Midbrain (tissue), 1 donor: ENCODE results near the gene CBX8.
A peak's percentile ranks its signal among the peaks of the same experiment; 100 is the strongest.

Experiments
- DNase-seq: peaks from one replicate; lab custom pipeline; 2025; lab: John Stamatoyannopoulos, UW

CBX8 gene

DNA sequence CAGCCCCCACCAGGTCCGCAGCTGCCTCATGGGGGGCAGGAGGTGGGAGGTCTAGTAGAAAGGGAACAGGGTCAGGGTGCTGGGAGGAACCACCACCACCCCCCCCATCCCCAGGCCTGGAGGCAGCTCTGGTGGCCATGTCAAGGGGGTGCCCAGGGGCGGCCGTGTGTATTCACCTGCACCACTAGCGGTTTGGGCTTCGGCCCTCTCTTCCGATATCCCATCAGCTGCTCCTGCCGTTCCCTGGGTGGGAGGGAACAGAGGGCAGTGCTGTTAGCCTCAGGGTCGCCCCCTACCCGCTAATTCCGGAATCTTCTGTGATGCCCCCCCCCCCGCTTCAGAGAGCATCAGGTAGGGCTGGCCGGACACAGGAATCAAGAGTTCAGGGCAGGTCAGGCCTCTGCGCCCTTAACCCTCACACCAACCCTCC lies 38.6 kb upstream of the CBX8 start:
- DNase-seq: no peak

DNA sequence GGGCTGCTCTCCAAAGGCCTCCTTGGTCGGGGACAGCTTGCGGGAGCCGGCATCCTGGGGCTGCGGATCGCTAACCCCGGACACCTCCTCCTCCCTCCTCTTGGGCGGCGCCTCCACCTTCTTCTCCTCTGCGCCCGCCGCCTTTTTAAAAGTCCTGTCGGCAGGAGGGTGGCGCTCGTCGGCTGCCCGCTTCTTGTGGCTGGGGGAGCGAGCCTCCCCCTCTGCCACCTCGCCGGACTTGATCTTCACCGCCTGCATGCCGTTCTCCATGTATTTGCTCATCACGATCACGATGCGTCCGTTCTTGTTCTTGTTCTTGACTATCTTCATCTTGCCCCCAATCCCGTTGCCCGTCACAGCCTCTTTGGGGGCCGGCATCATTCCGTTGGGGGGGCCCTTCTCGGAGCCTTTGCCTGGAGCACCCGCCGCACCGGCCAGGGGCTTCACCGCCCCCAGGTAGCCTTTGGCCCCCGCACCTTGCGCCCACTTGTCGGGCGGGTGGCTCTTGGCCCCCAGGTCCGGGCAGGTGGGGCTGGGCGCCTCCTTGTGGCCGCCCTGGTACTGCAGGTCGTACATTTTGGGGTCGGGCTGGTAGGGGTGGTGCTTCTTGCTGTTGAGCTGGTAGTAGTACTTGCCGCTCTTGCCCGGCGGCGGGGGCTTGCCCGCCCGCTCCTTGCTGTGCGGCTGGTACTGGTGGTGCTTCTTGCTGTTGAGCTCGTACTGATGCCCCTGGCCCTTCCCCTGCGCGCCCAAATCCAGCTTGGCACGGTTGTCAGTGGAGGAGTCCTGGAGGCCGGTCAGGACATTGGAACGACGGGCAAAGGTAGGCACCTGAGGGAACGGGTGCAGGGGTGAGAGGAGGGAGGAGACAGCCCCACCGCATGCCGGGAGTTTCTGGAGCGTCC lies 37.9 kb upstream of the CBX8 start:
- no peak for DNase-seq

DNA sequence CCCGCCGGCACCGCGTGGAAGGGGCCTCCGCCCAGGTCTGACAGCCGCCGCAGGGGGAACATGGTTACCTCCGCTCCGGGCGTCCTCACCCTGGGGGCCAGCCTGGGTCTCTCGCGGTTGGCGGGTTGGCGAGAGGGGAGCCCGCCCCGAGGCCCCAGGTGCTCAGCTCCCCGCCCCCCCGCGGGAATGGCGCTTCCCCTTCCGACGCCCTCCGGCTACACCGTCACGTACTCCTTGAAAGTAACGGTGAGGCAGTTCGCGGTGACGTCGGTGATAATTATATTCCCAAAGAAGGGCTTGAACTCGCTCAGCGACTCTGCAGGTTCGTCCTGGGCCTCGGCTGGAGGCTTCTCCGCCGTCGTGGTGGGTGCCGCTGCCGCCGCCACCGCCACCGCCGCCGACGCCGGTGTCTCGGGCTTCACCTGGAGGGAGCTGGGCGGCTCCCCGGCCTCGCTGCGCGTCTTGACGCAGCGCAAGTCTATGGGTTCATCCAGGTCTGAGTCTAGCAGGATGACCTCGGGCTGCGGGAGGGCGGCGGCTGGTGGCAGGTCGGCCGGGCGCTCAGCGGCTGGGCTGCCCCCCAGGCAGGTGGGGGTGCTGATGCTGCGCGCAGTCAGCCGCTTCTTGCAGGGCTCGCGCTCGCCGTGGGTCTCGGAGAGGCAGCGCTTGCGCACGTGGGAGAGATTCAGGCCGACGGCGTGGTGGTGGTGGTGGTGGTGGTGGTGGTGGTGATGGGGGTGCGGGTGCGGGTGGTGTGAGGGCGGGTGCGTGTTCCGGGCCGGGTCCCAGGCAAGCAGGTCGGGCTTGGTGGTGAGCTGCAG lies 37.1 kb upstream of the CBX8 start:
- DNase-seq: no peak

DNA sequence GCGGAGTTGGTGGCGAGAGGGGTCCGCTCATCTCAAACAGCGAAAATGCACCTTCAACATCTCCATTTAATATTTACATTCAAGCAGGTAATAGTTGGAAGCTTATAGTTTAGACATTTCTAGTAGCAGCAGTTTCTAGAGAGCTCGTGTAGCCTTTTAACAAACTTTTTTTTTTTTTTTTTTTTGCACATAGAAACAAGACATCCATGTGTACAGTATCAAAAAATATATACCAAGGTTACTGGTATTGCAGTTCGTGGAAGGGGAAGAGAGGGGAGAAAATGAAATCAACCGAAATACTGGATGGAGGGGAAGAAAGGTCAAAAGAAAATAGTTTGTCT lies 36.2 kb upstream of the CBX8 start:
- no peak for DNase-seq

DNA sequence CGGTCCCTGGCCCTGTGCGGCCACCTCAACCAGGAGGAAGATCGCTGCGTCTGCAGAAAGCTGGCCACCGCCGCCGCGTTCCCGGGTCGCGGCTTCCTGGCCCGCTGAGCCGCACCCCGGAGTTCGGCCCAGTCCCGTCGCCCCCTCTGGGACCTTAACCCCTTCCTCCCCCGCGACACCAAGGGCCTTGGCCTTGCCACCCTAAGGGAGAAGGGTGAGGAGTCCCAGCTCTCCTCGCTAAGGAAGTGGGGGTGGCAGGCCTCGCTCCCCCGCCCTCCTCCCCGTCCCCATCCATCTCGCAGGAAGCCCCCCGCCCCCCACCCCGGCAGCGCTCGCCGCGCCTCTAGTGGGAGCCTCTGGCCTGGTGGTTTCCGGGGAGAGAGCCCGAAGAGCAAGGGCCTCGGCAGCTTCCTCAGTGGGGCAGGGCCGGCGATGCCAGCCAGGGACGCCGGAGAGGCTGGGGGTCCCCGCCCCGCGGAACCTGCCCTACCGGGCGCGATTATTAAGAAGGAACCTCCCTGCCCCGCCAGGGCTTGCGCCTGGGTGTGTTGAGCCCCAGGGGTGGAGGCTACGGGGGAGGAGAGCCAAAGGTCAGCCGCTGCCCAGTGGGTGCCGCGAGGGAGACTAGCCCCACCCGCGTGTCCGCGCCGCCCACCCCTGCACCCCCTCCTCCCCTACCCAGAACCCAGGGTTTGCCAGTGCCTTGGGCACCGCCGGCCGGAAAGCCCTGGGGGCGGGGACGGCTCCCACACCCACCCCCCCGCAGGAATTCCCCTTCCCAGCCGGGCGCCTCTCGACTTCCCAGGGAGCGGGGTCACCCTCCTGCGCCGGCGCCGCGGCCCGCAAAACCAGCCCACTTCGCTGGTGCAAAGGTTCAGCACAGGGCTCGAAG lies 35.6 kb upstream of the CBX8 start:
- no peak for DNase-seq

DNA sequence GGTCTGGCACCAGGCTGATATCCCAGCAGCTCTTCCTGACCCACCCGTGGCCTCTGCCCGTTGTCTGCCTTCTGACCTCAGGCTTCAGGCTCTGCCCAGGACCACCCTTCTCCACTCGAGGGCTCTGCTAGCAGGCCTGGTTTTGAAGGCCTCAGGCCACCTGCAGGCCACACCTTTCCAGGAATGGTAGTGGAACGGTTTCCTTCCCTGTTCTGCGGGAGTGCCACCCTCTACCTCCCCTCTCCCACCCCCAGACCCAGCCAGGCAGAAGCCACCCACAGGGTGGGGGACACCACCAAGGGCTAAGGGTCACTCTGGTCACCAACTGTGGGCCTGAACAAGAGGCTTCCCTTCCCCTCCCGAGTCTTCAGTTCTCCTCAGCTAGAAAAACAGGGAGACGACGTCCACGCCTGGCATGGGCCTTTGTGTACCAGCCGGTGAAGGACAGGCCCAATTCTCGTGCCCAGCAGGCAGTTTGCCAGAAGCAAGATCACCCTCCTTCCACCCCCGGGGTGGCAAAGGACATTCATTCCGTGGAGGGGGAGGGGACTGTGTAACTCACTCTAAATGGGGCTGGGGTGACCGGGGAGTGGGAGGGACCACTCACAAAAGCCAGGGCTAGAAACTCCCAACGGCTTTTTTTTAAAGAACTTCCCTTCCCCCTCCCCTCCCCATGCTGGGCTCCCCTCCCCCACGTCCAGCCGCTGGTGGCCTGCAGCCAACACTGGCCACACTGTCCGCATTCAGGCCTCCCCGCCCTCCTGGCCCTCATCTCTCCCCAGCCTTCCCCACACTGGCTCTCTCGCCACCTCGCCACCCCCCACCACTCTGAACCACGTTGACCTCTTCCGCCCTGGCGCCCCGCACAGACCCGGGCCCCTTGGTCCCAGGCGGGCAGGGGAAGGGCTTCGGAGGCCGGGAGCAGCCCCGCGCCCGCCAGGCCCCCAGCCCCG lies 34.7 kb upstream of the CBX8 start:
- peak; percentile 81 for DNase-seq

DNA sequence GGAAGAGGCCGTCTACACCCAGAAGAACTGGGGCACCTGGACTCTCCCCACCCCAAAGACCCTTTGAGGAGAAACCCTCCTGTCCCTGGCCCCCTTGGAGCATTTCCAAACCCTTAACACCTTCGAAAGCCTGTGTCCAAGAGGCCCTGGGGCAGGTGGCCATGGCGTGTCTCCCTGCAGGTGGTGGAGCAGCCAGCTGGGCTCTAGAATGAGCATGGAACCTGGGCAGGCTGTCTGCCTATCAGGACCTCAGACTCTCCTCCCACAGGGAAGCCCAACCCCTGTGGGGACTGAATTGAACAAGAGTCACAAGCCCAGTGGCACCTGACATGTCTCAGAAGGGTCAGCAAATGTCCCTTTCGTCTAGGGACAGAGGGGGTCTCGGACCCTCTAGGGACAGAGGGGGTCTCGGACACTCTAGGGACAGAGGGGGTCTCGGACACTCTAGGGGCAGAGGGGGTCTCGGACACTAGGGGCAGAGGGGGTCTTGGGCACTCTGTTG lies 33.9 kb upstream of the CBX8 start:
- no peak for DNase-seq

DNA sequence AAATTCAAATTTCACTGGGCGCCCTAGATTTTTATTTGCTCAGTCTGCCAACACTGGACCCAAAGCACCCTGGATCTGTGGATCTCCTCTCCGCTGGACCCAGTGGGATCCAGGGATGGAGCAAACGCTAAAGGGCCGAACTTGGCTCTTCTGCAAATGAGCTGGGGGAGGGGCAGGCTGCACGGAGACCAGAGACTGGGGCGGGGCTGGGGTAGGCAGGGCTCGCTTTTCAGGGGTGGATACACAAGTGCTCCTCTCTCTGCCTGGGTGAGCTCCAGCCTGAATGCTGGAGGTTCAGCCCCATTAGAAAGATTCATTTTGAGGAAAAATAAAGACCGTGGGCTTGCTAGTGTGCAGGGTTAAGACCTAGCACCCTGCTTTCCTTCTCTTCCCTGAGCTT lies 33.4 kb upstream of the CBX8 start:
- no peak for DNase-seq

DNA sequence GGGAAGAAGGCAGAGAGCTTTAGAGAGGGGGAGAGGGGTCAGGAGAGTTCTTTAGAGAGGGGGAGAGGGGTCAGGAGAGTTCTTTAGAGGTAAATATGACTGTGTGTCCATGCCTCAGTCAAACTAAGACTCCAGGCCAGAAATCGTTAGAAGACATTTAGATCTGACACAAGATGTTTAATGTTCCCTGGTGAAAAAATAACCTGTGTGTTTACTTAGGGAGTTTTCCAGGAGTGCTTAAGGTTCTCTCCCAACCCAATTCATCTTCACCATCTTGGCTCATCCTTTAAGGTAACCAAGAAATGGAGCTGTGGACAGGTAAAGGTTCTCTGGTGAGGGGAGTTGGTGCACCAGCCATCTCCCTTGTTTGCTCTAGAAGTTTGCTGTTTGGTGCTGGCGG lies 32.6 kb upstream of the CBX8 start:
- no peak for DNase-seq

DNA sequence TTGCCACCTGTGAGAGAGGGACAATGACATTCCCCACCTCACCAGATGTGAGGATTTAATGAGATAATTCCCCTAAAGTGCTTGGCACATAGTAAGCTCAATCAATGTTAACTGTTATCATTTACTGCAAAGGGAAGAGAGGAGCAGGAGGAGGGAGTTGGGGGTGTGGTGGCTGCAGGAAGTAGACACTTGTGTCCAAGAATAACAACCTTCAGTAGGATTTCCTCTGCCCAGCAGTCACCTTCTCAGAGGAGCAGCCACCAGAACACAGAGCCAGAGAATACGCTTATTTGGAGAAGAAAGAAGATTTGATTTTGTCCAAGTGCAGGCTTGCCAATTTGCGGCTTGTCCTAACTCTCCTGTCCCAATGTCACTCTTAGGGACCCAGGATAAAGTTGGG lies 32.1 kb upstream of the CBX8 start:
- DNase-seq: no peak

DNA sequence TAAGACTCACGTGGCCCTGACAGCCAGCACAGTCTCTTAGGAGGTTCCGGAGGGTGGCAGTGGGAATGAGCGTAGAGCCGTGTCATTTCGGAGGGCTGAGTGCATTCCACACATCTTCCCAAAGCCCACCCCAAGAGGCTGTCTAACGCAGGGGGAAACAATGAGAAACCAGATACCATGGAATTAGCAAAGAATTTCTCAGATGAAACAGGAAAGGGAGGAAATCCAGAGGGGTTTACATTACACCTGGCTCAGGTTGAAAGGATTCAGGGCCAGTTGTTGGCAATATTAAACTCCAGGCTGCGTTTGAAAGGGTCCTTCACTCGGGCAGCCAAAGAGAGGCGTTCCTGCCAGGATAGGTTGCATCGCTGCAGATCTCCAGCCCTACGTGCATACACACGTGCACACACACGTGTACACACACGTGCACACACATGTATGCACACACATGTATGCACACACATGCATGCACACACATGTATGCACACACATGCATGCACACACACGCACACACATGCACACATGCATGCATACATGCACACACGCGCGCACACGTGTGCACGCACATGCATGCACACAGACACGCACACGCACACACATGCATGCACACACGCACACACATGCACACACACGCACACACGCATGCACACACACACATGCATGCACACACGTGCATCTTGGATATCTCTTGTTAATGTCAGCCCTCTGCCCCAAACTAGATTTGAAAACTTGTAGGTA lies 30.1 kb upstream of the CBX8 start:
- DNase-seq: no peak

DNA sequence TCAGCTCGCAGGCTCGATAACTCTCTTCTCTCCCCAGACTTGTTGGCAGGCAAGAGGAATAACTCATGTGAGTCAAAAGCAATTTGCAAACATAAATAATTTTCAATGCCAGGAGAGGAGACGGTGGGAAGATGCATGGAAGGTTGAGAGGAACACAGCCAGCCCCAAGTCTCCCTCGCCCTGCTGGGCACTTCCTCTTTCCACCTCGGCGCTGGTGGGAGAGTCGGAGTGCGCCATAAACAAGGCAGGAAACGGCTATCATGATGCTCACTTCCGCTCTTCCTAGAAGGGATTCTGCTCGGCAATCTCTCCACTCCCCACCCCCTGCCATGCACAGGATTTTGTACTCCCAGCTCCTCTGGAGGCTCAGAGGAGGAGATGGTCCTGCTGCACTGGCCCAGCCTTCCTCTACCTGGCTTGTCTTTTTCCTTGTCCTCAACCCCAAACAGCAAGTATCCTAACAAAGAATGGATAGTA lies 29.4 kb upstream of the CBX8 start:
- no peak for DNase-seq

DNA sequence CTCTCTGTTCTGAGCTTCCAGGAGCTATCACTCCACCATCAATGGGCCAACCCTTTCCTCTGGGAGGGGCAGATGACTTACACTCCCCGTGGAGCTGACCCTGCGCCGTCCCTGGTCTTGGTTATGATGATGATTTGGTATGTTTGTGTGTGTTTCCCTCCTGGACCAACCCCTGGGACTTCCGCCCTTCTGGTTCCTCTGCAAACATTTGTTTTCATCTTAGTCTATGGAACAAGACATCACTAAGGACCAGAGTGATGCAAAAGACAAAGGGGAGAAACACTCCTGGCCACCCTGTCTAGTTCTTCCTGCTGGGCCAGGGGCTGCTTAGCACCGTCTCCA lies 28.7 kb upstream of the CBX8 start:
- no peak for DNase-seq

DNA sequence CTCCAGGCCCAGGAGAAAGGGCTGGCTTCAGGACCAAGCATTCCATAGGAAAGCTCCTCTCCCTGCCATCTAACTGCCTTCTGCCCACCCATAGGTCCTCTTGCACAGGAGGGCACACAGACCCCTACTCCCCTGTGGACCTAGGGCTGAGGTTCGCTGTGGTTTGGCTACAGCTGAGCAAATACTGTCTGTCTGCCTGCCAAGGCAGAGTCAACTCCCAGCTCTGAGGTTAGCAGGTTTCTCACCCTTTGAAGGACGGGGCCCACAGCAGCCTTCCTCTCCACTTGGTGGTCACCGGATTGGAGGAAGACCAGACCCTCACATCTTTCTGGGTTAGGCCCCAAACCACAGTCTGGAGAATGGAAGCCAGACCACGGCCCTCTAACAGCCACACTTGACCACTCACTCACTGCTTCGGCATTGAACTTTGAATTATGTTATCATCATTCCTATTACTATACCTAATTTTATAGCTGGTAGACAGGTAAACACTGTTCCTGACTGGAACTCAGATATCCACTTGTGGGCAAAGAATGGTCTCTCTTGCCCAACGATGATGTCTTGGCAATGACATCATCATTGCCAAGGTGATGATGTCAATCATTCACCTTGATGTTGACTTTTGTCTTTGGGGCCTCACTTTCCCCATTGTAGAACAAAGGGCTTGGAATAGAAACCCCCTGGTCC lies 28.2 kb upstream of the CBX8 start:
- DNase-seq: no peak

DNA sequence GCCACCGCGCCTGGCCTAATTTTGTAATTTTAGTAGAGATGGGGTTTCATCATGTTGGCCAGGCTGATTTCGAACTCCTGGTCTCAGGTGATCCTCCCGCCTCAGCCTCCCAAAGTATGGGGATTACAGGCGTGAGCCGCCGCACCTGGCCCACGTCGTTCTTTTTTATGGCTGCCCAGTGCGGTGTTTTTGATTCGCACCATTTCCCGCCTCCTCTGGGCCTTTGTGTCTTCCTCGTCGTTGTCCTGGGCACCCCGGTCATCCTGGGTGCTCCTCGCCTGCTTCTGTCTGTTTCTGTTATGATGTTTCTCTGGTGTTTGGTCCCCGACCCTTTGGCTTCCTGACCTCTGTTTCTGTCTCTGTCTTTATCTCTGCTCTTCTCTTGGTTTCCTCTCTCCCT lies 27.4 kb upstream of the CBX8 start:
- DNase-seq: no peak

DNA sequence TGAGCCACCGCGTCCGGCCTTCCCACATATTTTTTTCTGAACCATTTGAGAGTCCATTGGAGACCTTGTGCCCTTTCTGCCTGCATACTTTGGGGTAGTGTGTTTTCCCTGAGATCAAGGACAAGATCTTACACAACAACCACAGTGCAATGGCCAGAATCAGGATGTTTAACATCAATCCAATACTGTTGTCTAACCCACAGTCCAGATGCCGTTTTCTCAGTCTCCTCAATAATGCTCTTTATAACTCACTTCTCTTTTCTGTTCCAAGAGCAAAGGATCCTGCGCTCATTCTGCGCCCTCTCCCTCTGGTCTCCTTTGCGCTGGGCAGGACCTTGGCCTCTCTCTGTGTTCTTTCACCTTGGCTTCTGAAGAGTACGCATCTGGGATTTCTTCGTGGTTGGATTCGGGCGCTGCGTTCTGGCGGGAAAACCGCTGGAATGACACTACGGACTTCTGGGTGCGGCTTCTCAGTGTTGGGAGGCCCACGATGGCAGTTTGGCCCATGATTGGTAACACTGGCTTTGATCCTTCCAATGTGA lies 25.8 kb upstream of the CBX8 start:
- no peak for DNase-seq

DNA sequence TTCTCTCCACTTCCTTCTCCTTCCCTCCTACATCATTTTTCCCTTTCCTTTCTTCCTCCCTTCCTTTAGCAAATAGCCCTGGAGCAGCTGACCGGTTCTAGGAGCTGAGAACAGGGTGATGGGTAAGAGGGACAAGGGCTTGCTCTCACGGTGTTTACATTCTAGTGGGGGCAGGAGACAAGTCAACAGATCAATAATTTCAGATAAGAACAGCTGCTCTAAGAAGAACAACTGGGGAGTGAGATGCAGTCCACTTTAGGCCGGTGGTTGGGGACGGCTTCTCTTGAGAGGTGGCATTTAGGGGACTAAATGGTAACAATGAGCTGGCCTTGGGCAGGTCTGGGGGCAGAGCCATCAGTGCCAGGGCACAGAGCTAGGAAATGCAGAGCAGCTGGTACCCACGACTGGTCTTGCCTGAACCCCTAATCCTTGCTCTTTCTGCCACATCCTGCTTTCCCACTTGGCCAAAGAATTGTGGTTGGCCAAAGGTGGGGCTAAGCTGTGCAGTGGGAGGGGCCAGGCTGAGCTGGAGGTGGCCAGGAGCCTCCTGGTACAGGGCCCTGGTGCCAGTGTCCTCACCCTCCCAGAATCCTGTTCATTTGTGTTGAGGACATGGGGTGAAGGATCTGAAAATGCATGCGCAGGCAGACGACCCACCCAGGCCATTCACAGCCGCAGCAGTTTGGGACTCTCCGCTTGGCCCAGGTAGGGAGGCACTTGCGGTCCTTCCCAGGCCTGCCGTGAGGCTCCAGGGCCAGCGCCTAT lies 24.6 kb upstream of the CBX8 start:
- DNase-seq: no peak

DNA sequence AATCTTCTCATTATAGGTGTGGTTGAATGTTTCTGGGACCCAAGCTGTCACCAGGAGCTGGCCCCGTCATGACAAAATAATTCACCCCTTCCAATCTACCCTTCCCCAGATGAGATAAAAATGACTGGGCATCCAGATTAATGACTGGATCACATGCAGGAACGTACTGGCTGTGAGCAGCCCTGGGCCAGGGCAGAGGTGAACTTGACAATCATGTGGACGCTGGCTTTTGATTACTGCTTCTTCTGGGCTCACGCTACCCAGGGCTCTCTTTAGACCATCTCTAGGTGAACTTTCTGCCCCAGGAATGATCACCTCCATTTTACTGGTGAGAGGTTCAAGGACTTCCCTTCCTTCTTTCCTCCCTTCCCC lies 24.1 kb upstream of the CBX8 start:
- no peak for DNase-seq
